ENCODE measurements around the gene SCUBE1.

- TF ChIP-seq ZNF274 (IDR thresholded peaks at IDR 0.05; ENCODE audit: low read depth, low read length), result no peak
- no peak for TF ChIP-seq SP1 (IDR thresholded peaks at IDR 0.05; ENCODE audit: low read depth)
Measured at GRCh38 chr22:43179146-43179910, 163.8 kb downstream of the SCUBE1 start.

Measured in HCT116 (cell line).